HG03354 (cell line): ENCODE measurements around the gene SEC24C.
"Not testable (repeated sequence)": the region's sequence is repeated elsewhere in the genome, so short reads cannot be mapped to it uniquely, and the experiment has no call there.

Source experiments
- ATAC-seq: cut with Tn5 transposase; IDR thresholded peaks from one replicate; pipeline ENCODE4 v1.9.1; 2021; ENCODE audit warnings: mild to moderate bottlenecking; ENCODE audit not compliant: unreplicated experiment, poor library complexity, severe bottlenecking

Gene SEC24C

GRCh38 chr10:73788864-73789658, 44.9 kb downstream of the SEC24C start:
- ATAC-seq, result no peak

DNA sequence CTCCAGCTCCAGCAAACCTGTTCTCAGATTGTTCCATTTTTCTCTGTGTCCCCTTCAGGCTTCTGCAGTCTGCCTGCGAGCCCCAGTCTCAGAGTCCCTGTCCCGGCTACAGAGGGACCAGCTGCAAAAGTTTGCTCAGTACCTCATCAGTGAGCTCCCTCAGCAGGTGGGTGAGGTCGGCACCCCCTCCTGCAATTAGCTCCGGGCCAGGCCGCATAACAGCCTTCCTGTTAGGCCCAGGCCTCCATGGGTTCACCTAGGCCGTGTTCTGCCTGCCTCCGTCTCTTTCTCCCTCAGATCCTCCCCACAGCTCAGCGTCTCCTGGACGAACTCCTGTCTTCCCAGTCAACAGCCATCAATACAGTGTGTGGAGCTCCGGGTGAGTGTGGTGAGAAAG, 45.5 kb downstream of the SEC24C start:
- no peak for ATAC-seq

DNA sequence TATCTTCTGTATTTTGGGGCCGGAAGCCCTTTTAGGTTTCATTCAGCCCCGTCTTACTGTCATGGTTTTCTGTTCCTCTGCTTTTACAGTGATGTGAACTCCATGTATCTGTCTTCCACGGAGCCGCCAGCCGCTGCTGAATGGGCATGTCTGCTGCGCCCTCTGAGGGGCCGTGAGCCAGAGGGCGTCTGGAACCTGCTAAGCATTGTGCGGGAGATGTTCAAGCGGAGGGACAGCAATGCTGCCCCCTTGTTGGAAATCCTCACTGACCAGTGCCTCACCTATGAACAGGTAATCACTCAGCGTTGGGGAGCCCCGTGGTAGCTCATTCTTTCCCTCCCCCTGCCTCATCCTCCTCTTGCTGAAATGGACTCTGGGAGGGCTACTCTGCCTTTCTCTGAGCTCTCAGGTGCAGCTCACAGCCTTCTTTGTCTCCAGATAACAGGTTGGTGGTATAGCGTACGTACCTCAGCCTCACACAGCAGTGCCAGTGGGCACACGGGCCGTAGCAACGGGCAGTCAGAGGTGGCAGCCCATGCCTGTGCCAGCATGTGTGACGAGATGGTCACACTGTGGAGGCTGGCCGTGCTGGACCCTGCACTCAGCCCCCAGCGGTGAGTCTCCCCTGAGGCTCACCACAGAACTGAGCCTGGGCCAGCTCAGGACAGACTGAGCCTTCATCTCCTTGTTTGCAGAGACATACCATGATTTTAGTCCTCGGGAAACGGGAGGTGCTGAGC, 46.9 kb downstream of the SEC24C start:
- no peak for ATAC-seq

DNA sequence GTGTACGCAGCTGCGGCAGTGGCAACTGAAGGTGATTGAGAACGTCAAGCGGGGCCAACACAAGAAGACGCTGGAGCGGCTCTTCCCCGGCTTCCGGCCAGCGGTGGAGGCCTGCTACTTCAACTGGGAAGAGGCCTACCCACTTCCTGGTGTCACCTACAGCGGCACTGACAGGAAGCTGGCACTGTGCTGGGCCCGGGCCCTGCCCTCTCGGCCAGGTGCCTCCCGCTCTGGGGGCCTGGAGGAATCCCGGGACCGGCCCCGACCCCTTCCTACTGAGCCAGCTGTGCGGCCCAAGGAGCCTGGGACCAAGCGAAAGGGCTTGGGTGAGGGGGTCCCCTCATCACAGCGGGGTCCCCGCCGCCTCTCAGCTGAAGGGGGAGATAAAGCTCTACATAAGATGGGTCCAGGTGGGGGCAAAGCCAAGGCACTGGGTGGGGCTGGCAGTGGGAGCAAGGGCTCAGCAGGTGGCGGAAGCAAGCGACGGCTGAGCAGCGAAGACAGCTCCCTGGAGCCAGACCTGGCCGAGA, 47.8 kb downstream of the SEC24C start:
- ATAC-seq, result no peak

DNA sequence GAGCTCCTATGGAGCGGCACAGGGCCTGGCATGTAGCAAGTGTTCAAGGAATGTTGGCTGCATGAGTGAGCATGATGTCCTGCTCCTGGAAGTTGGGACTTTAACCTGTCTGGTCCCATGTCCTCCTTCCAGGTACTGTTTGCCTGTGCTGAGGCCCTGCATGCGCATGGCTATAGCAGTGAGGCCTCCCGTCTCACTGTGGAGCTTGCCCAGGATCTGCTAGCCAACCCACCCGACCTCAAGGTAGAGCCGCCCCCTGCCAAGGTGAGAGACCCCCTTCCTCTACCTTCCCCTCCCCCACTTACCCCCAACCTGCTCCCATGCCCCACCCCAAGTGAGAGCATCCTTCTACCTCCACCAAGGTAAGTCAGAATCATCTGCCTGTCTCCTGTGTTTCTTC, 49.3 kb downstream of the SEC24C start:
- no peak for ATAC-seq

DNA sequence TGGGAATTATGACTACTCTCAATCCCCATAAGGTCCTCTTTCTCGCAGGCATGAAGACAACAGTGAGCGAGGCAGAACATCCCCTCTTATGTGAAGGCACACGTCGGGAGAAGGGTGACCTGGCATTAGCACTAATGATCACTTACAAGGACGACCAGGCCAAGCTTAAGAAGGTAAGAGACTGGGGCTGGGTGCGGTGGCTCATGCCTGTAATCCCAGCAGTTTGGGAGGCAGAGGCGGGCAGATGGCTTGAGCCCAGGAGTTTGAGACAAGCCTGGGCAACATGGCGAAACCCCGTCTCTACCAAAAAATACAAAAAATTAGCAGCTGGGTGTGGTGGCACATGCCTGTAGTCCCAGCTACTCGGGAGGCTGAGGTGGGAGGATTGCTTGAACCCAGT, 51.3 kb downstream of the SEC24C start:
- ATAC-seq, result not testable (repeated sequence)

DNA sequence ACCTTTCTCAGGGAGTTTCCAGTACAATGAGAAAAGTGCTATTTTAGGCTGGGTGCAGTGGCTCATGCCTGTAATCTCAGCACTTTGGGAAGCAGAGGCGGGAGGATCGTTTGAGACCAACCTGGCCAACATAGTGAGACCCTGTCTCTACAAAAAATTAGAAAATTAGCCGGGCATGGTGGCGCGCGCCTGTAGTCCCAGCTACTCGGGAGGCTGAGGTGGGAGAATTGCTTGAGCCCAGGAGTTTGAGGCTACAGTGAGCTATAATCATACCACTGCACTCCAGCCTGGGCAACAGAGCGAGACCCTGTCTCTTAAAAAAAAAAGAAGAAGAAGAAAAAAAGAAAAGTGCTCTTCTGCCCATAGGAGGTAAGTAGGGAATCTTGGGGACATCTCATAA, 51.9 kb downstream of the SEC24C start:
- ATAC-seq, result not testable (repeated sequence)

DNA sequence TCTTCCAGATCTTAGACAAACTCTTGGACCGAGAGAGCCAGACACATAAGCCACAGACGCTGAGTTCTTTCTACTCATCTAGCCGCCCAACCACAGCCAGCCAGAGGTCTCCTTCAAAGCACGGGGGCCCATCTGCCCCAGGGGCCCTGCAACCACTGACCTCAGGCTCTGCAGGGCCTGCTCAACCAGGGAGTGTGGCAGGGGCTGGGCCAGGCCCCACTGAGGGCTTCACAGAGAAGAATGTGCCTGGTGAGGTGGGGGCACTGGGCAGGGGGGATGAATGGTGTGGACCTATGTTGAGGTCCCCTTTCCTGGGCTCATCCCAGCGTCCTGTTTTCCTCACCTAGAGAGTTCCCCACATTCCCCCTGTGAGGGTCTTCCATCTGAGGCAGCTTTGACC, 52.6 kb downstream of the SEC24C start:
- no peak for ATAC-seq

DNA sequence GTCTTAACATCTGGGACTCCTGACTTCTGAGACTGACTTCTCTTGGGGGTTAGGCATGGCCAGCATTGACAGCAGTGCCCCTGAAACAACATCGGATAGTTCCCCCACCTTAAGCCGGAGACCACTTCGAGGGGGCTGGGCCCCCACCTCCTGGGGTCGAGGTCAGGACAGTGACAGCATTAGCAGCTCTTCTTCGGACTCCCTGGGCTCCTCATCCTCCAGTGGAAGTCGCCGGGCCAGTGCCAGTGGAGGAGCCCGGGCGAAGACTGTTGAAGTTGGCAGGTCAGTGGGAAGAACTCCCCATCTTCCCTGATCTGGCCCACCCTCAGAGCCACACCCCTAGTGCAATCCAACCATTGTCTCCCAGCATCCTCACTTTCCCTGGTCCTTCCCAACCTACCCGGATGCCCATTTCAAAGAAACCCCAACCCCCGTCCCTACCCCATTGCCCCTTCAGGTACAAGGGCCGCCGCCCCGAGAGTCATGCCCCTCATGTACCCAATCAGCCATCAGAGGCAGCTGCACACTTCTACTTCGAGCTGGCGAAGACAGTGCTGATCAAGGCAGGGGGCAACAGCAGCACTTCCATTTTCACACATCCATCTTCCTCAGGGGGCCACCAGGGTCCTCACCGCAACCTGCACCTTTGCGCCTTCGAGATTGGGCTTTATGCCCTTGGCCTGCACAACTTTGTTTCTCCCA, 53.3 kb downstream of the SEC24C start:
- ATAC-seq, result no peak

- ATAC-seq, result no peak
Observed at GRCh38 chr10:73798087-73798486, 53.9 kb downstream of the SEC24C start.

GRCh38 chr10:73798927-73799560, 54.9 kb downstream of the SEC24C start:
- no peak for ATAC-seq

- ATAC-seq, result no peak
Observed at GRCh38 chr10:73799899-73800559, 55.9 kb downstream of the SEC24C start.

DNA sequence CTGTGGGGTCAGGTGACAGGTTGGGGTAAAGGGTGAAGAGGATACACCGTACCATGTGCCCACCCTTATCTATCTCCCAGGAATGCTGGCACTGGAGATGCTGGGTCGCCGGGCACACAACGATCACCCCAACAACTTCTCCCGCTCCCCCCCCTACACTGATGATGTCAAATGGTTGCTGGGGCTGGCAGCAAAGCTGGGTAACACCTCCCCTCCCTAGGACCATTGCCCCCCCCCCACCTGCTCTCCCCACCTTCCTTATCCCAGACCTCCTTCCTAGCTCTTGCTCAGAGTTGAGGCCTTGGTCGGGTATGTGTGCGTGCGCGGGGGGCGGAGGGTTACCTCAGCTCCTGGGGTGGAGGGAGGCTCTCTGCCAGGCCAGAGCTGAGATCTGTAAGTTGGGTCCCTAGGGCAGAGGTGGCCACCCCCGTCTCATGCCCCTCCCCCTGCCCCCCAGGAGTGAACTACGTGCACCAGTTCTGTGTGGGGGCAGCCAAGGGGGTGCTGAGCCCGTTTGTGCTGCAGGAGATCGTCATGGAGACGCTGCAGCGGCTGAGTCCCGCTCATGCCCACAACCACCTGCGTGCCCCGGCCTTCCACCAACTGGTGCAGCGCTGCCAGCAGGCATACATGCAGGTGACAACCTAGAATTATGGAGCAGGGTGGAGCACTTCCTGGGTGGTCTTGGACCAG, 56.5 kb downstream of the SEC24C start:
- no peak for ATAC-seq

GRCh38 chr10:73801253-73801590, 57.0 kb downstream of the SEC24C start:
- no peak for ATAC-seq

- no peak for ATAC-seq
Observed at GRCh38 chr10:73802276-73802991, 58.3 kb downstream of the SEC24C start.

DNA sequence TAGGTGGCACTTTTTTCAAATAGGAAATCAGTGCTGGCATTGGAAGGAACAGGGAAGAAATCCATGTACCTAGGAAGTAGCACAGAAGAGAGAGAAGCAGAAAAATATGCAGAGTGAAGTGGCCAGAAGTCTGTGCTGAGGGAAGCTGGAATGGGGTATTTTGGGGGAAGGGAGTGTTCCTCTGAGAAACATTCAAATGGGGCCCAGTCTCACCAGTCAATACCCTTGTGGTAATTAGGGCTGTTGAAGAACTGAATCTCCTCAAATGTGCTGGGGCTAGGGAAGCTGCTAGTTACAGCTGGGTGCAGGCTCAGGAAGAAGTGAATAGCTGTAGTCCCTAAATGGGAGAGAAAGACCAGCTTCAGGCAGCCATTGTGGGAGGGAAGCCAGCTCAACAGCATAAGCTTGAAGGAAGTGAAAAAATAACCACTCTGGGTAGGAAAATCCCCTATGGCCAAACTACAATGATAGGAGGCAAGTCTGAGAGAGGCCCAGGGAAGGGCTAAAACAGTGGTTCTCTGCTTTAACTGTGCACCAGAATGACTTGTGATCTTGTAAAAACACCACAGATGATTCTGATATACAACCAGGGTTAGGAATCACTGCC, 59.6 kb downstream of the SEC24C start:
- ATAC-seq, result no peak

DNA sequence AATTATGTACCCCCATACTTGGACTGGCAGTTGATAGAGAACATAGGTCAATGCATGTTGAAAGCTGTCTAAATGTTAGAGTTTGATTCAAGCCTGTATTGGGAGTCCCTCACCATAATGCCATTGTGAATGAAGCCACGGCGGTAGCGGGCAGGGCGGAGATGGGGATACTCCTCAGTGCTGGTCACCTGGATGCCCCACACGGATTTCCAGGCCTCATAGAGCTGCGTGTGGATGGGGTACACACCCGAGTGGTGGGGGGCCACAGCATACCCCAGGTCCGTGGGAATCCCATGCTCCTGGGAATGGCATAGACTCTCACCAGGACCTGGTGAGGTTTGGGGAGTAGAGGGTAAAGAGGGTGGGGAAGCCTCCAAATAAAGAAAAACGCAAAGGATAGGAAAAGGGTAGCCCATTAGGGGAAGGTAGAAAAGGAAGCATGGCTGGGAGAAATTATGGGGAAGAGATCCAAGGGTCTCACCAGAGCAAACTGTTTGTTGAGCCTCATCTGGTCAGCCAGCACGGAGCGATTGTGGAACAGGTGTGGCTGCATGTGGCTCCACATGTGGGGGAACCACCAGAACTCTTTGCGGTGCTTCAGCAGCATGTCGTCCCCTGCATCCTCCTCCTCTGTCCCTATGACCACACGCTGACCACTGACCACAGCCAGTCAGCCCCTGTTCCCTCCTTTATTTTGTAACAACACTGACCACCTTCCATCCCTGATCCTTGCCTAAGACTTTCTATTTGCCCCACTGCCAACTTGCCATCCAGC, 62.2 kb downstream of the SEC24C start:
- ATAC-seq, result no peak
